Dermis blood vessel endothelial cell (primary cell): ENCODE results near the gene KRTAP5-7. TPM values are rescaled to one million over a fixed set of nuclear protein-coding genes. Genes with fewer than 3 reads are reported as not detected.
A peak's percentile ranks its signal among the peaks of the same experiment; 100 is the strongest.
"Not testable (repeated sequence)": the region's sequence is repeated elsewhere in the genome, so short reads cannot be mapped to it uniquely, and the experiment has no call there.

Experiments
- DNase-seq: peaks from one replicate; pipeline ENCODE4 v3.0.0; 2010
- total RNA-seq: library from RNA; depleted of rRNA; stranded (reverse); fragments of >200 nt; gene quantifications from 2 replicates; pipeline ENCODE4 v1.2.3, GENCODE V29; 2014

Gene KRTAP5-7
- total RNA-seq, 1 donor from 2014 or later, result not detected

DNA sequence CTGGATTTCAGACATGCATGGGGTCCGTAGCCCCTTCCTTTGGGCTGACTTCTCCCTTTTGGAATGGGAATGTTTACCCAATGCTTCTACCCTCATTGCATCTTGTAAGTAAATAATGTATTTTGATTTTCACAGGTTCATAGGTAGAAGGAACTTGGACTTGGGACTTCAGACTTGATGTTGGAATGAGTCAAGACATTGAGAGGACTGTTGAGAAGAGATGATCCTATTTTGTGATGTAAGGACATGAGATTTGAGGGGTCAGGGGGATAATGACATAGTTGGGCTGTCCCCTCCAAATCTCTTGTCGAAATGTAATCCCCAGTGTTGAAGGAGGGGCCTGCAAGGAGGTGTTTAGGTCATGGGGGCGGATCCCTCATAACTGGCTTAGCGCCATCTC, 37.4 kb downstream of the KRTAP5-7 start:
- DNase-seq, result no peak

GRCh38 chr11:71565263-71565662, 38.2 kb downstream of the KRTAP5-7 start, which contains the start of gene KRTAP5-10:
Gene KRTAP5-10 (plus strand): TSS chr11:71565563. CDS start chr11:71565588, 25 bp downstream.
- no peak for DNase-seq

DNA sequence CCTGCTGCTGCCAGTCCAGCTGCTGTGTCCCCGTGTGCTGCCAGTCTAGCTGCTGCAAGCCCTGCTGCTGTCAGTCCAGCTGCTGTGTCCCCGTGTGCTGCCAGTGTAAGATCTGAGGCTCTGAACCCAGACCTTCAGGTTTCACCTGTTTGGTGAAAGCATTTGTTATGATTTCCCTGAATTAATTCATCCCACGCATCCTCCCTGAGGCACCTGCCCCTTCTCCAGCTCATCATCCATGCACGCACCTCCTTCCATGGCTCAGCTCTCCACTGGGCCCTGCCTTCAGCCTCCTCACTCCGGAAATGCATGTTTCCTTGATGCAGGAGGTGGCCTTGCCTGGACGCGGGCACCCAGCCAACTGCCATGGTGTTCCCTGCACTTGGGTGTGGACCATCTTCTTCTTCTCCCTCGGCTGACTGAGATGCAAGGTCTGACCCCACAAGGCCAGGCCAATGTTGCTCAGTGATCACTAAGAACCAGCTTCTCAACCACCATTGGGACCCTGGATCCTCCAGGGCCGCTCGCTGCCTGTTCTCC, 39.1 kb downstream of the KRTAP5-7 start:
- peak; percentile 17 for DNase-seq

DNA sequence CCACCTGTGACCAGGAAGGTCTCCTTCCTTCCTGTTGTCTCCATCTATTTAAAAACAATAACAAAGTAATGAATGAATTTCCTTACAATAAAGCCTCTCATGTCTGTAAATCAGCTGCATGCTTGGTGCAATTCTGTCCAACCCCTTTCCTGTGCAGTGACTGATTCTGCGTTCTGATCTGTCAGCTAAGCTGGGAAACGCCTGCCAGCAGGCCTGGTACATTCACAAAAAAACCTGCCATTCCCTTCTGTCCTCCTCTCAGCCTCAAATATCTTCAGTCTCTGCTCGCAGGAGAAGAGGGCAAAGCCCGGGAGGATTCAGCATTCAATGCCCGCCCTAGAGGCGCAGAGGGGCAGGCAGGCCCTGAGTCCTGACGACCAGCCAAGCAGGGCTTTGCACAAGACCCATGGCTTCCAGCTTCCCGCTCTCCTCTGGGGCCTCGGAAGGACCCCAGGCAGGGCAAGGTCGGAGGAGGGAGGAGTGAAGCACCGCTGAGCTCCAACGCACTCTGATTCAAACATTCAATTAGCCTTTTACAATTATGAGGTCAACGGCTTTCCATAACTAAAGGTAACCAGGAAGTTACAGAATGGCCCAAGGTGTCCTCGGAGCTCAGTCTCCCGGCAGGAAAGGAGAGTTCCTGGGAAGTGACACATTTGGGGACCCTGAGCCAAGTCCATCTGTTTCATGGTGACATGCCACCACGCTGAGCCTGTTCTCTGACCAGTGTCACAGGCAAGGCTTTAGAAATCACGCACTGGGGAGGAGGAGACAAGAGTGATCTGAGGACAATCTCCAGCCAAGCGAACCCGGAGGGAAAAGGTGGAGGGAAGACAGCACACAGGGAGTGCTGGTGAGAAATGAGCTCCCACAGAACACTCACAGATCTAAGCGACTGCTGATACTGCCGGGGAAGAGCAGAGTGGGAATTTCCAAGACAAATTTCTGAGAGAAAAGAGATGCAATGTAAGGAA, 39.8 kb downstream of the KRTAP5-7 start:
- not testable (repeated sequence) for DNase-seq

DNA sequence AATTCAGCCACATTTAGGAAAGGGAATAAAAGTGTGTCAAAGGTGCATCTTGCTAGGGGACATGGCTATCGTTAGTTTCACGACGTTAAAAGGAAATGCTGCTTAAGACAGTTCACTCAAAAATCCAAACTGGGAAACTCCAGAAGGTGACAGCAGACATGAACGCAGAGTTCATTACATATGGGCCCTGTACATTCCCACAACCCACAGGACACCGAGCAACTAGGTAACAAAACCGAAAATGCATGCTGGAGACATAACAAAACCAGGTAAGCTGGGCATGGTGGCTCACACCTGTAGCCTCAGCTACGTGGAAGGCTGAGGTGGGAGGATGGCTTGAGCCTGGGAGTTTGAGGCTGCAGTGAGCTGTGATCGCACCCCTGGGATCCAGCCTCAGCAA, 40.6 kb downstream of the KRTAP5-7 start:
- DNase-seq, result not testable (repeated sequence)

- no peak for DNase-seq
Observed at GRCh38 chr11:71568704-71569349, 41.8 kb downstream of the KRTAP5-7 start.

DNA sequence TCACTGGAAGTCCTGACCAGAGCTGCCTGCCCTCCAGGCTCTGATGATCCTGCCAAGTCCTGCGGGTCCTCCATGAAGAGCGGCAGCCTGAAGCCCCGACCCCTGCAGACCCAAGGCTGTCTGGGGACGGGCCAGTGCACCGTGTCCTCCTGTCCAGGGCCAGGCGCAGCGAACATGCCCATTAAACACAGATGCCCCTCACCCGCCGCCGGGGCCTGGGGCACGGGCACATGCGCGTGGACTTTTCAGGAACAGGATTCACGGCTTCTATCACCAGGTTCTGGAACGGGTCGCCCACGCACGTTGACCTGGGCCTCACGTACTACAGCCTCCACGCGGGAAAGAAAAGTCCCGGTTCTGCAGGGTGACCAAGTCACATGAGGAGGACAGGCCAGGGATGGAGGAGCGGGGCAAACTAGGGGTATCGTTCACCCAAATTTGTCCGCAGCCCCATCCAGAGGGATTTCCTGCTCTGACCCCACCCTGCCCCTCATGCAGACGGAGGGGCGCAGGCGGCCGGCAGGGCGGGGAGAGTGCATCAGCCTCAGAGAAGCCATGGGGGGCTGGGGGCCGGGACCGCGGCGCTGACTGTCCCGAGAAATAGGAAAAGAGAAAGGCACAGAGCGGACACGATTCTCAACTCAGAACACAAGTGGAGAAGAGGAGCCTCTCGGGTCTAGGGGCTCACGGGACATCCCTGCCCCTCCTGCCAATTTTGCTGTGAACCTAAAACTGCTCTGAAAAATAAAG, 44.2 kb downstream of the KRTAP5-7 start:
- DNase-seq, result not testable (repeated sequence)

DNA sequence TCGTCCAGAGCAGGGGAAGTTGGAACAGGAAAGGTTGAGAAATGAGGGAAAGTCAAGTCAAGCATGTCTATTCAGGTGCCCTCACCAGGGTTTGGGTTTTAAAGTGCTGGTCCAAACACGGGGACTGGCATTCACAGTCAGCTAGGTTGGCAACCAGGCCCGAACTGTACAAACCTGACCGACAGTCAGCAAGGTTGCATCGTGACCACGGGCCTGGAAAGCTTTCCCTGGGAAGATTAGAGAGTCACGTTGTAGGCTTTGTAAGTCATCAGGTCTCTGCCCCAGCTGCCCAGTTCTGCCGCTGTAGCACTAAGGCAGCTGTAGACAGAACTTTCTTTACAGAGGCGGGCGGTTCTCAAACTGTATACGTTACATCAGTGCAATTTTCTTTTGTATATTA, 45.7 kb downstream of the KRTAP5-7 start:
- DNase-seq, result no peak

DNA sequence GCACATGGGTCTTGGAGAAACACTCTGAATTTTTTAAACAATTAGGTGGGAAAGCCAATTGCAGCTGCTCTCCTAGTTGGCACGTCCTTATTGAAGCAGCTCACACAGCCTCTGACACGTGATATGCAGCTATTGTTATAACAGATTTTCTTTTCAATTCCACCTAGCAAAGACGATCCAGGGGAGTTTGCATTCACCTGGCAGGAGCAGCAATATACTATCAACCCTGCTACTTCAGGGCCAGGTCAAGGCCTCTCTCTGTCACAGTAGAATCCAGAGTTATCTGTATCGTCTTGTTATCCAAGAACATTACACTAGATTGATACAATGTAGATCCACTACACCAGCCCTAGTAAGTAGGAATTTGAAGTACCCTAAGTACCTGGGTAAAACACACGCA, 47.4 kb downstream of the KRTAP5-7 start:
- DNase-seq, result no peak

GRCh38 chr11:71575723-71576424, 48.8 kb downstream of the KRTAP5-7 start:
- no peak for DNase-seq

DNA sequence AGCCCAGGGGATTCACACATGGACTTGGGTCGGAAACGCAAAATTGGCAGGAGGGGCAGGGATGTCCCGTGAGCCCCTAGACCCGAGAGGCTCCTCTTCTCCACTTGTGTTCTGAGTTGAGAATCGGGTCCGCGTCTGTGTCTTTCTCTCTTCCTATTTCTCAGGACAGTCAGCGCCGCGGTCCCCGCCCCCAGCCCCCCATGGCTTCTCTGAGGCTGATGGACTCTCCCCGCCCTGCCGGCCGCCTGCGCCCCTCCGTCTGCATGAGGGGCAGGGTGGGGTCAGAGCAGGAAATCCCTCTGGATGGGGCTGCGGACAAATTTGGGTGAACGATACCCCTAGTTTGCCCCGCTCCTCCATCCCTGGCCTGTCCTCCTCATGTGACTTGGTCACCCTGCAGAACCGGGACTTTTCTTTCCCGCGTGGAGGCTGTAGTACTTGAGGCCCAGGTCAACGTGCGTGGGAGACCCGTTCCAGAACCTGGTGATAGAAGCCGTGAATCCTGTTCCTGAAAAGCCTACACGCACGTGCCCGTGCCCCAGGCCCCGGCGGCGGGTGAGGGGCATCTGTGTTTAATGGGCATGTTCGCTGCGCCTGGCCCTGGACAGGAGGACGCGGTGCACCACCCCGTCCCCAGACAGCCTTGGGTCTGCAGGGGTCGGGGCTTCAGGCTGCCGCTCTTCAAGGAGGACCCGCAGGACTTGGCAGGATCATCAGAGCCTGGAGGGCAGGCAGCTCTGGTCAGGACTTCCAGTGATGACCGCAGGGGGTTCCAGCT, 49.8 kb downstream of the KRTAP5-7 start:
- DNase-seq, result not testable (repeated sequence)

DNA sequence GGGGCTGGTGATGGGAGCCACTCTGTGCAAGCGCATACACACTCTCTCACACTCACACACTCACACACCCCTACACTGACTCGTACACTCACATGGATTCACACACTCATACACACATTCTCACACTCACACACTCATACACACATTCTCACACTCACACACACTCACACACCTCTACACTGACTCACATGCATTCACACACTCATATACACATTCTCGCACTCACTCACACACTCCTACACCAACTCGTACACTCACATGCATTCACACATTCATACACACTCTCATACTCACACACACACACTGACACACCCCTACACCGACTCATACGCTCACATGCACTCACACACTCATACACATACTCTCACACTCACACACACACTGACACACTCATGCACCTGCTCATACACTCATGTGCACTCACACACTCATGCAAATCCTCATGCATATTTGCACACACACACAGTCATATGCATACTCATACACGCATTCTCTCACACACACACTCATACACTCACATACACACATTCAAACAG, 50.5 kb downstream of the KRTAP5-7 start:
- no peak for DNase-seq

Other genes with a start within 250 kb of the KRTAP5-7 start
- gene DHCR7, start 78.9 kb upstream of the KRTAP5-7 start, total RNA-seq, result 41.9 and 110 TPM in 2 replicates
- 92.2 and 128 TPM in 2 replicates for gene NADSYN1, start 74.1 kb upstream of the KRTAP5-7 start, total RNA-seq
- not detected in 2 replicates for gene KRTAP5-8, start 10.8 kb downstream of the KRTAP5-7 start, total RNA-seq
- gene KRTAP5-9, start 21.2 kb downstream of the KRTAP5-7 start, total RNA-seq, result not detected in 2 replicates
- gene KRTAP5-10, start 38.3 kb downstream of the KRTAP5-7 start, total RNA-seq, result not detected in 2 replicates
- gene KRTAP5-11, start 55.6 kb downstream of the KRTAP5-7 start, total RNA-seq, result not detected in 2 replicates